Thymus (tissue), 11 donors: ENCODE results near the gene ZNF408. TPM values are rescaled to one million over a fixed set of nuclear protein-coding genes. Genes with fewer than 3 reads are reported as not detected.

ENCODE experiments used
- DNase-seq, 9 donors: peaks; one replicate each; pipeline ENCODE4 v3.0.0-alpha.2; 2013; ENCODE audit warnings: low spot score in 9 of 9, low read depth in 6 of 9, missing footprints in 1 of 9
- H3K27ac ChIP-seq, 2 donors: one replicate each; pipeline ENCODE4 v1.5.1; 2013; ENCODE audit warnings: control low read depth in 1 of 2, low read depth in 1 of 2, low read length in 1 of 2, mild to moderate bottlenecking in 1 of 2, moderate library complexity in 1 of 2
- H3K27me3 ChIP-seq, 2 donors: one replicate each; pipeline ENCODE4 v1.5.1; 2013; ENCODE audit warnings: low read length in 1 of 2; ENCODE audit not compliant: control insufficient read depth in 2 of 2, insufficient read depth in 1 of 2
- H3K36me3 ChIP-seq, 2 donors: one replicate each; pipeline ENCODE4 v1.5.1; 2013; ENCODE audit warnings: low read length in 1 of 2, mild to moderate bottlenecking in 1 of 2, moderate library complexity in 1 of 2; ENCODE audit not compliant: control insufficient read depth in 2 of 2, insufficient read depth in 2 of 2
- H3K4me1 ChIP-seq, 2 donors: one replicate each; pipeline ENCODE4 v1.5.1; 2013; ENCODE audit warnings: low read length in 2 of 2; ENCODE audit not compliant: control insufficient read depth in 2 of 2, insufficient read depth in 2 of 2
- H3K4me3 ChIP-seq, 2 donors: one replicate each; pipeline ENCODE4 v1.5.1; 2013; ENCODE audit warnings: low read length in 2 of 2, control low read depth in 1 of 2, mild to moderate bottlenecking in 1 of 2
- H3K9me3 ChIP-seq, 2 donors: one replicate each; pipeline ENCODE4 v1.5.1; 2013; ENCODE audit warnings: low read length in 1 of 2, mild to moderate bottlenecking in 1 of 2; ENCODE audit not compliant: control insufficient read depth in 2 of 2, insufficient read depth in 1 of 2
- WGBS: extraction: QIAGEN DNeasy Blood & Tissue Kit; methylation state at CpG from one replicate; pipeline ENCODE4 v1.1.7; 2013; 5-methylcytosine and 5-hydroxymethylcytosine counted together
- polyA plus RNA-seq: library from polyadenylated mRNA; stranded (reverse); fragments of 200-250 nt; gene quantifications from one replicate; pipeline ENCODE4 v1.2.3, GENCODE V29; 2013
- total RNA-seq: library from RNA; stranded (reverse); fragments of 120-200 nt; gene quantifications from one replicate; pipeline ENCODE4 v1.2.4, GENCODE V29; 2013
- donor health status: healthy.

ZNF408 gene
- total and polyA plus RNA-seq, 2 donors, result 6.5 to 8.1 TPM

GRCh38 chr11:46692450-46692849, 8.4 kb upstream of the ZNF408 start:
- Histone ChIP-seq H3K36me3 (peaks cover 53% of the 10 kb centered on the region in 2 donors), H3K4me3 (no peak overlapping the region), H3K27ac (no peak overlapping the region), H3K27me3 (no peaks in the 10 kb centered on the region), H3K9me3 (no peaks in the 10 kb centered on the region), H3K4me1 (peaks cover 0 to 5% of the 10 kb centered on the region in 2 donors)
- over 99% methylated on average over 4 of the region's 4 CpGs for WGBS
- no peak for DNase-seq

GRCh38 chr11:46693597-46694012, 7.2 kb upstream of the ZNF408 start:
- no peak overlapping the region for H3K4me3 ChIP-seq
- H3K27me3 ChIP-seq, result no peaks in the 10 kb centered on the region
- H3K4me1 ChIP-seq, result peaks cover 0 to 4% of the 10 kb centered on the region in 2 donors
- H3K36me3 ChIP-seq, result peaks cover 45 to 46% of the 10 kb centered on the region in 2 donors
- no peaks in the 10 kb centered on the region for H3K9me3 ChIP-seq
- DNase-seq, result no peak
- no peak overlapping the region for H3K27ac ChIP-seq
- 96% methylated on average over 2 of the region's 2 CpGs for WGBS

- 99% methylated on average over 6 of the region's 6 CpGs for WGBS
- Histone ChIP-seq H3K9me3 (no peaks in the 10 kb centered on the region), H3K4me3 (no peak overlapping the region), H3K36me3 (peaks cover 44% of the 10 kb centered on the region in 2 donors), H3K27ac (no peak overlapping the region), H3K27me3 (no peaks in the 10 kb centered on the region), H3K4me1 (peaks cover 0 to 6% of the 10 kb centered on the region in 2 donors)
- no peak for DNase-seq
These were observed 6.8 kb upstream of the ZNF408 start for GRCh38 chr11:46694072-46694471.

- Histone ChIP-seq H3K27ac (no peak overlapping the region), H3K36me3 (peaks cover 42 to 43% of the 10 kb centered on the region in 2 donors), H3K27me3 (no peaks in the 10 kb centered on the region), H3K4me1 (peaks cover 0 to 12% of the 10 kb centered on the region in 2 donors), H3K9me3 (no peaks in the 10 kb centered on the region), H3K4me3 (no peak overlapping the region)
- 97% methylated on average over 7 of the region's 7 CpGs for WGBS
- DNase-seq, result no peak
These were observed 6.2 kb upstream of the ZNF408 start for GRCh38 chr11:46694607-46695006.

GRCh38 chr11:46695345-46696211, 5.3 kb upstream of the ZNF408 start:
- Histone ChIP-seq H3K4me1 (peaks cover 0 to 17% of the 10 kb centered on the region in 2 donors), H3K4me3 (no peak overlapping the region), H3K36me3 (peaks cover 41 to 42% of the 10 kb centered on the region in 2 donors), H3K27me3 (no peaks in the 10 kb centered on the region), H3K27ac (no peak overlapping the region), H3K9me3 (no peaks in the 10 kb centered on the region)
- 98% methylated on average over 12 of the region's 12 CpGs for WGBS
- no peak for DNase-seq

- no peaks in the 10 kb centered on the region for H3K9me3 ChIP-seq
- H3K4me1 ChIP-seq, result peaks cover 0 to 17% of the 10 kb centered on the region in 2 donors
- 98% methylated on average over 11 of the region's 11 CpGs for WGBS
- H3K36me3 ChIP-seq, result peaks cover 35 to 42% of the 10 kb centered on the region in 2 donors
- DNase-seq, result no peak
- no peak overlapping the region for H3K27ac ChIP-seq
- H3K27me3 ChIP-seq, result no peaks in the 10 kb centered on the region
- no peak overlapping the region for H3K4me3 ChIP-seq
These were observed 4.6 kb upstream of the ZNF408 start for GRCh38 chr11:46696212-46696558.

- H3K36me3 ChIP-seq, result peaks cover 31 to 35% of the 10 kb centered on the region in 2 donors
- DNase-seq, result no peak
- H3K9me3 ChIP-seq, result no peaks in the 10 kb centered on the region
- 91% methylated on average over 3 of the region's 3 CpGs for WGBS
- H3K27ac ChIP-seq, result no peak overlapping the region
- peaks cover 8 to 27% of the 10 kb centered on the region in 2 donors for H3K4me1 ChIP-seq
- no peaks in the 10 kb centered on the region for H3K27me3 ChIP-seq
- H3K4me3 ChIP-seq, result no peak overlapping the region
These were observed 3.5 kb upstream of the ZNF408 start for GRCh38 chr11:46697303-46697702.

- no peaks in the 10 kb centered on the region for H3K9me3 ChIP-seq
- no peak overlapping the region for H3K4me3 ChIP-seq
- H3K27me3 ChIP-seq, result no peaks in the 10 kb centered on the region
- peaks cover 35 to 36% of the 10 kb centered on the region in 2 donors for H3K36me3 ChIP-seq
- 89% methylated on average over 2 of the region's 2 CpGs for WGBS
- DNase-seq, result no peak
- no peak overlapping the region for H3K27ac ChIP-seq
- H3K4me1 ChIP-seq, result peaks cover 8 to 29% of the 10 kb centered on the region in 2 donors
These were observed 3.1 kb upstream of the ZNF408 start for GRCh38 chr11:46697723-46698122.

GRCh38 chr11:46698597-46698996, 2.2 kb upstream of the ZNF408 start:
- peaks cover 37 to 40% of the 10 kb centered on the region in 2 donors for H3K36me3 ChIP-seq
- no peaks in the 10 kb centered on the region for H3K9me3 ChIP-seq
- 98% methylated on average over 1 of the region's 1 CpG for WGBS
- H3K4me1 ChIP-seq, result peaks cover 8 to 32% of the 10 kb centered on the region in 2 donors
- no peak overlapping the region for H3K27ac ChIP-seq
- no peak overlapping the region for H3K4me3 ChIP-seq
- DNase-seq, result no peak
- no peaks in the 10 kb centered on the region for H3K27me3 ChIP-seq
